H1 (cell line): Measurements from ENCODE around the gene LDHAL6A.

ENCODE experiments used
- ATF2 ChIP-seq: IDR thresholded peaks from 2 replicates; pipeline ENCODE4 v1.6.1; 2012; ENCODE audit warnings: low read length, inconsistent platforms
- CEBPB ChIP-seq: IDR thresholded peaks from 2 replicates; pipeline ENCODE4 v1.6.1; 2012; ENCODE audit warnings: low read depth, low read length
- CTCF ChIP-seq, 3 experiments: IDR thresholded peaks; 1 replicate in 2 of 3; 2 replicates in 1 of 3; pipeline versions ENCODE4 v1.5.1 to v1.6.1; 2011; ENCODE audit warnings: low read length in 3 of 3, mild to moderate bottlenecking in 3 of 3, inconsistent platforms in 2 of 3, low read depth in 1 of 3, moderate library complexity in 1 of 3; ENCODE audit not compliant: insufficient read depth in 1 of 3; ENCODE audit errors: control extremely low read depth in 1 of 3
- FOSL1 ChIP-seq: IDR thresholded peaks from 2 replicates; pipeline ENCODE4 v1.6.1; 2011; ENCODE audit warnings: mild to moderate bottlenecking, low read depth, low read length, moderate library complexity; ENCODE audit not compliant: insufficient read depth
- GABPA ChIP-seq: IDR thresholded peaks from 2 replicates; pipeline ENCODE4 v1.6.1; 2011; ENCODE audit warnings: mild to moderate bottlenecking, low read length, moderate library complexity, borderline replicate concordance; ENCODE audit not compliant: insufficient read depth
- JUN ChIP-seq: IDR thresholded peaks from 2 replicates; pipeline ENCODE4 v1.6.1; 2011; ENCODE audit warnings: low read depth, mild to moderate bottlenecking, improper control_type of control experiment, low read length
- MAFK ChIP-seq: IDR thresholded peaks from 2 replicates; pipeline ENCODE4 v1.6.1; 2012; ENCODE audit warnings: low read depth, mild to moderate bottlenecking, improper control_type of control experiment, low read length
- MAX ChIP-seq: IDR thresholded peaks from 2 replicates; pipeline ENCODE4 v1.6.1; 2012; ENCODE audit warnings: inconsistent platforms
- NRF1 ChIP-seq: IDR thresholded peaks from 2 replicates; pipeline ENCODE4 v1.6.1; 2011; ENCODE audit warnings: mild to moderate bottlenecking, low read depth, low read length, improper control_type of control experiment
- POLR2A ChIP-seq, 2 experiments: IDR thresholded peaks; 1 replicate in 1 of 2; 2 replicates in 1 of 2; pipeline ENCODE4 v1.6.1; 2011; ENCODE audit warnings: low read depth in 2 of 2, low read length in 2 of 2, mild to moderate bottlenecking in 2 of 2; ENCODE audit errors: control extremely low read depth in 1 of 2
- RAD21 ChIP-seq, 2 experiments: IDR thresholded peaks in 1 of 2; conservative IDR thresholded peaks in 1 of 2; 2 replicates each; pipeline ENCODE4 v1.6.1; 2011; ENCODE audit warnings: low read depth in 2 of 2, low read length in 2 of 2, improper control_type of control experiment in 1 of 2, inconsistent platforms in 1 of 2, mild to moderate bottlenecking in 1 of 2, moderate library complexity in 1 of 2
- TAF7 ChIP-seq: optimal IDR thresholded peaks from 2 replicates; pipeline ENCODE3; 2011; ENCODE audit warnings: low read depth, mild to moderate bottlenecking, inconsistent platforms, low read length, moderate library complexity, borderline replicate concordance
- USF2 ChIP-seq: IDR thresholded peaks from 2 replicates; pipeline ENCODE4 v1.6.1; 2011; ENCODE audit warnings: low read length, improper control_type of control experiment
- ZNF274 ChIP-seq: IDR thresholded peaks from 2 replicates; pipeline ENCODE4 v1.7.0; 2012; ENCODE audit warnings: low read length, borderline replicate concordance; ENCODE audit errors: extremely low read depth

- TF ChIP-seq POLR2A (IDR thresholded peaks at IDR 0.05; ENCODE audit: control extremely low read depth in 1 of 2, low read depth in 2 of 2, low read length in 2 of 2) (no peak), CTCF (IDR thresholded peaks at IDR 0.05; ENCODE audit: control extremely low read depth in 1 of 3, insufficient read depth in 1 of 3, low read depth in 1 of 3, low read length in 3 of 3) (peak in 2 of 3 experiments; percentile 23 to 33; a peak in 2 of 4 replicates), FOSL1 (no peak), ZNF274 (no peak), USF2 (no peak), MAX (peak; percentile 93), RAD21 (IDR thresholded peaks at IDR 0.05 in 1 of 2, conservative IDR thresholded peaks at IDR 0.05 in 1 of 2; ENCODE audit: low read depth in 2 of 2, low read length in 2 of 2) (peak in 1 of 2 experiments; percentile 16; a peak in 1 of 4 replicates), NRF1 (no peak), ATF2 (no peak), CEBPB (no peak), MAFK (no peak), JUN (no peak), TAF7 (no peak), GABPA (no peak)
Measured at GRCh38 chr11:18455686-18456372, at the start of gene LDHAL6A.
